GM10266 (cell line): ENCODE results near the gene LMAN2.
A peak's percentile ranks its signal among the peaks of the same experiment; 100 is the strongest.

Experiments
- DNase-seq: peaks from one replicate; pipeline ENCODE4 v3.0.0; 2012; ENCODE audit errors: extremely low spot score
- CTCF ChIP-seq: IDR thresholded peaks from 2 replicates; pipeline ENCODE4 v1.5.1; 2012; ENCODE audit warnings: mild to moderate bottlenecking, low read depth; ENCODE audit not compliant: control insufficient read depth, insufficient read depth; ENCODE audit errors: missing control alignments

LMAN2 gene

GRCh38 chr5:177327539-177328522 is 23.6 kb downstream of the LMAN2 start:
- DNase-seq = no peak
- TF ChIP-seq CTCF = no peak

- DNase-seq = no peak
Observed at GRCh38 chr5:177325868-177326381, 25.5 kb downstream of the LMAN2 start.

GRCh38 chr5:177320879-177321278 is 30.6 kb downstream of the LMAN2 start:
- no peak for DNase-seq

More at GRCh38 chr5:177325868-177326381, 25.5 kb downstream of the LMAN2 start:
- TF ChIP-seq CTCF = no peak

GRCh38 chr5:177319913-177320588 is 31.4 kb downstream of the LMAN2 start:
- DNase-seq = no peak
- no peak for TF ChIP-seq CTCF

More at GRCh38 chr5:177320879-177321278, 30.6 kb downstream of the LMAN2 start:
- TF ChIP-seq CTCF = no peak

- peak; percentile 95 for TF ChIP-seq CTCF
- peak; percentile 74 for DNase-seq
Observed at GRCh38 chr5:177317959-177318377, 33.5 kb downstream of the LMAN2 start.

GRCh38 chr5:177316005-177316404 is 35.5 kb downstream of the LMAN2 start:
- TF ChIP-seq CTCF = no peak
- DNase-seq = no peak
